MM.1S (cell line): ENCODE data around the gene CELF5.

ENCODE experiments used
- EZH2 ChIP-seq: fragments of 300-600 bp; sonication (generic); optimal IDR thresholded peaks from 2 replicates; pipeline ENCODE3; 2017; ENCODE audit warnings: low read depth, mild to moderate bottlenecking, antibody characterized with exemption, low read length, mixed read lengths
- TF ChIP-seq, protein P1 (sequence below): fragments of 300-600 bp; sonication (generic); IDR thresholded peaks from 2 replicates; pipeline ENCODE4 v1.5.1; 2016; ENCODE audit warnings: antibody characterized with exemption, low read length, mixed read lengths

DNA sequence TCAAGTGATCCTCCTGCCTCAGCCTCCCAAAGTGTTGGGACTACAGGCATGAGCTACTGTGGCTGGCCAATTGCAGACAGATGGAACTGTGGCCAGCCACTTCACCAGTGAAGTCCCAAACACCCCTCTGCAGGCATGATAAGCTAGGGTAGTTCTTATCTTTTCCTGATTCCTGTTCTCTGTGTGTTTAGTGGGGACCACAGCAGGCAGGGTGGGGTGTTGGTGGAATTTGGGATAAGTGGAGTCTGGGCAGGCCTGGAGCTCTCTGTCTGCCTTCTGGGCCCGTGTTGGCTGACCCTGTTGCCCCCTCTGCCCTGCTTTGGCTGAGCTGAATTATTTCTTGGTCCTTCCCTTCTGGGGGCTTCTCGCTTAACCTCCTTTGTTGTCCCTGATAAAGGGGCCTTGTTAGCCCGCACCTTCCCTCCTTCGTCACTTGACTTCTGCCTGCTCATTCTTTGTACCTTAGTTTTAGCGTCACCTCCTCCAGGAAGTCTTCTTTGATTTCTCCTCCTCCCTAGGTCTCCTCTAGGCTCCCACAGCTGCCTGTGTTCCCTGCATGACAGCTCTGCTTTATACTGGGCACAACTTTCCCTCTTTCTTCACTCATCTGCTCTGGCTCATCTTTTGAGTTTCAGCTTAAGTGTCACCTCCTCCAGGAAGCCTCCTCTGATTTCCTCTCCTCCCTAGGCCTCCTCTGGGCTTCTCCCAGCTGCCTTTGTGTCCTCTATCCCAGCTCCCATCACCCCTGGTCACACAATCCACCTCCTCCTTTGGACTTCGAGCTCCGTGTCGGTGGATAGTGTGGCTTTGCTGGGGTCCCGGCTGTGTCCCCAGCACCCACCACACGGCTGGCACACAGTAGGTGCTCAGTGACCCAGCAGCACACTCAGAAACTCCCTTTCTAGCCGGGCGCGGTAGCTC, 40.5 kb upstream of the CELF5 start:
- TF ChIP-seq, protein P1, sequence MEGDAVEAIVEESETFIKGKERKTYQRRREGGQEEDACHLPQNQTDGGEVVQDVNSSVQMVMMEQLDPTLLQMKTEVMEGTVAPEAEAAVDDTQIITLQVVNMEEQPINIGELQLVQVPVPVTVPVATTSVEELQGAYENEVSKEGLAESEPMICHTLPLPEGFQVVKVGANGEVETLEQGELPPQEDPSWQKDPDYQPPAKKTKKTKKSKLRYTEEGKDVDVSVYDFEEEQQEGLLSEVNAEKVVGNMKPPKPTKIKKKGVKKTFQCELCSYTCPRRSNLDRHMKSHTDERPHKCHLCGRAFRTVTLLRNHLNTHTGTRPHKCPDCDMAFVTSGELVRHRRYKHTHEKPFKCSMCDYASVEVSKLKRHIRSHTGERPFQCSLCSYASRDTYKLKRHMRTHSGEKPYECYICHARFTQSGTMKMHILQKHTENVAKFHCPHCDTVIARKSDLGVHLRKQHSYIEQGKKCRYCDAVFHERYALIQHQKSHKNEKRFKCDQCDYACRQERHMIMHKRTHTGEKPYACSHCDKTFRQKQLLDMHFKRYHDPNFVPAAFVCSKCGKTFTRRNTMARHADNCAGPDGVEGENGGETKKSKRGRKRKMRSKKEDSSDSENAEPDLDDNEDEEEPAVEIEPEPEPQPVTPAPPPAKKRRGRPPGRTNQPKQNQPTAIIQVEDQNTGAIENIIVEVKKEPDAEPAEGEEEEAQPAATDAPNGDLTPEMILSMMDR, result no peak
- no peak for TF ChIP-seq EZH2
